H1 (cell line): ENCODE results near the gene CYP11A1. TPM values are rescaled to one million over a fixed set of nuclear protein-coding genes. Genes with fewer than 3 reads are reported as not detected.

ENCODE experiments used
- CTCF ChIA-PET: fragments of 300-600 bp; sonication (Branson Sonifier 250); formaldehyde crosslinking; loops from one replicate; lab custom pipeline; 2021; ENCODE audit not compliant: partially characterized antibody; lab: Charles Lee
- POLR2A ChIA-PET: fragments of 300-600 bp; sonication (Branson Sonifier 250); formaldehyde crosslinking; loops from one replicate; lab custom pipeline; 2021; ENCODE audit warnings: inconsistent platforms; ENCODE audit not compliant: partially characterized antibody; lab: Charles Lee
- DNase-seq, 2 experiments: peaks; one replicate each; pipeline versions ENCODE4 v3.0.0 to v3.0.0-alpha.2; 2010 to 2022; ENCODE audit warnings: low spot score in 2 of 2, low read depth in 1 of 2, mixed read lengths in 1 of 2
- FAIRE-seq: peaks from 2 replicates; lab custom pipeline; 2011; peaks lifted over from hg19 to GRCh38; lab: Jason Lieb, UNC
- H2AFZ ChIP-seq: 2 replicates; pipeline ENCODE4 v1.8.1; 2012; ENCODE audit warnings: low read length, inconsistent platforms
- H2AK5ac ChIP-seq: 2 replicates; pipeline ENCODE4 v1.6.1; 2013; ENCODE audit warnings: low read depth, low read length
- H2BK120ac ChIP-seq: replicated peaks from 2 replicates; pipeline ENCODE3; 2013; ENCODE audit warnings: low read depth, low read length, inconsistent platforms
- H2BK12ac ChIP-seq: 2 replicates; pipeline ENCODE4 v1.6.1; 2013; ENCODE audit warnings: low read depth, low read length
- H2BK15ac ChIP-seq: 2 replicates; pipeline ENCODE4 v1.6.1; 2013; ENCODE audit warnings: low read length
- H2BK20ac ChIP-seq: 2 replicates; pipeline ENCODE4 v1.6.1; 2013; ENCODE audit warnings: low read length
- H2BK5ac ChIP-seq: 2 replicates; pipeline ENCODE4 v1.6.1; 2013; ENCODE audit warnings: low read depth, low read length
- H3K14ac ChIP-seq: 2 replicates; pipeline ENCODE4 v1.6.1; 2013; ENCODE audit warnings: inconsistent platforms; ENCODE audit not compliant: insufficient read length
- H3K18ac ChIP-seq: 2 replicates; pipeline ENCODE4 v1.6.1; 2013; ENCODE audit warnings: low read length; ENCODE audit errors: extremely low read depth
- H3K23ac ChIP-seq: 2 replicates; pipeline ENCODE4 v1.6.1; 2013; ENCODE audit warnings: inconsistent platforms; ENCODE audit not compliant: insufficient read length
- H3K23me2 ChIP-seq: 2 replicates; pipeline ENCODE4 v1.6.1; 2013; ENCODE audit warnings: low read depth, low read length
- H3K27ac ChIP-seq: 2 replicates; pipeline ENCODE4 v1.6.1; 2011; ENCODE audit warnings: low read depth, low read length, inconsistent platforms
- H3K27me3 ChIP-seq, 4 experiments: replicated peaks in 1 of 4; 1 replicate in 1 of 4; 2 replicates in 3 of 4; pipeline versions ENCODE4 v1.6.1 to v1.8.1; 2011 to 2013; ENCODE audit warnings: low read length in 3 of 4, mild to moderate bottlenecking in 3 of 4, inconsistent platforms in 2 of 4, mixed read lengths in 2 of 4, moderate library complexity in 1 of 4; ENCODE audit not compliant: control insufficient read depth in 3 of 4, insufficient read depth in 3 of 4; ENCODE audit errors: extremely low read depth in 1 of 4
- H3K36me3 ChIP-seq, 4 experiments: 2 replicates each; pipeline versions ENCODE4 v1.6.1 to v1.8.1; 2011 to 2013; ENCODE audit warnings: mild to moderate bottlenecking in 4 of 4, low read length in 3 of 4, moderate library complexity in 2 of 4, control low read depth in 1 of 4, inconsistent platforms in 1 of 4; ENCODE audit not compliant: insufficient read depth in 4 of 4, control insufficient read depth in 2 of 4
- H3K4ac ChIP-seq: replicated peaks from 2 replicates; pipeline ENCODE3; 2013; ENCODE audit warnings: low read length, low read depth, mixed read lengths, inconsistent platforms; ENCODE audit not compliant: insufficient read length
- H3K4me1 ChIP-seq, 4 experiments: replicated peaks in 1 of 4; 1 replicate in 1 of 4; 2 replicates in 3 of 4; pipeline versions ENCODE4 v1.6.1 to v1.8.1; 2011 to 2013; ENCODE audit warnings: low read length in 3 of 4, inconsistent platforms in 2 of 4, mixed read lengths in 1 of 4; ENCODE audit not compliant: insufficient read depth in 4 of 4, control insufficient read depth in 3 of 4
- H3K4me2 ChIP-seq, 2 experiments: 2 replicates each; pipeline versions ENCODE4 v1.6.1 to v1.8.1; 2011 to 2013; ENCODE audit warnings: low read depth in 2 of 2, low read length in 2 of 2, control low read depth in 1 of 2, inconsistent platforms in 1 of 2, mild to moderate bottlenecking in 1 of 2; ENCODE audit not compliant: insufficient read depth in 1 of 2
- H3K4me3 ChIP-seq, 4 experiments: fragments of 200-600, 300-600 bp in 1 of 4; sonication (generic), shearing (Covaris generic), sonication (Bioruptor Twin) in 1 of 4; 2 replicates each; pipeline versions ENCODE4 v1.5.1 to v1.8.1; 2011 to 2016; ENCODE audit warnings: low read length in 4 of 4, low read depth in 3 of 4, control low read depth in 2 of 4, inconsistent platforms in 2 of 4, mild to moderate bottlenecking in 2 of 4, mixed read lengths in 1 of 4, moderate library complexity in 1 of 4; ENCODE audit not compliant: insufficient read depth in 2 of 4; ENCODE audit errors: extremely low read depth in 1 of 4
- H3K56ac ChIP-seq: replicated peaks from 2 replicates; pipeline ENCODE3; 2013; ENCODE audit warnings: low read depth, mild to moderate bottlenecking, mixed read lengths, low read length, inconsistent platforms; ENCODE audit not compliant: insufficient read length
- H3K79me1 ChIP-seq: 2 replicates; pipeline ENCODE4 v1.6.1; 2013; ENCODE audit warnings: low read depth, low read length, control low read depth
- H3K79me2 ChIP-seq, 2 experiments: 2 replicates each; pipeline versions ENCODE4 v1.6.1 to v1.8.1; 2012 to 2013; ENCODE audit warnings: low read length in 2 of 2, mild to moderate bottlenecking in 2 of 2, inconsistent platforms in 1 of 2; ENCODE audit not compliant: insufficient read depth in 2 of 2, control insufficient read depth in 1 of 2
- H3K9ac ChIP-seq, 4 experiments: replicated peaks in 1 of 4; 1 replicate in 1 of 4; 2 replicates in 3 of 4; pipeline versions ENCODE4 v1.6.1 to v1.8.1; 2011 to 2013; ENCODE audit warnings: low read depth in 3 of 4, low read length in 3 of 4, control low read depth in 2 of 4, mild to moderate bottlenecking in 2 of 4, moderate library complexity in 2 of 4, inconsistent platforms in 1 of 4; ENCODE audit errors: extremely low read depth in 1 of 4
- H3K9me3 ChIP-seq, 2 experiments: 2 replicates each; pipeline versions ENCODE4 v1.6.1 to v1.8.1; 2012 to 2013; ENCODE audit warnings: mild to moderate bottlenecking in 2 of 2, moderate library complexity in 2 of 2, control low read depth in 1 of 2, inconsistent platforms in 1 of 2, low read depth in 1 of 2, low read length in 1 of 2, mixed read lengths in 1 of 2; ENCODE audit not compliant: insufficient read depth in 2 of 2
- H4K20me1 ChIP-seq, 2 experiments: replicated peaks in 1 of 2; 2 replicates each; pipeline versions ENCODE3 to v1.8.1; 2011 to 2013; ENCODE audit warnings: inconsistent platforms in 2 of 2, low read length in 2 of 2, mild to moderate bottlenecking in 1 of 2; ENCODE audit not compliant: insufficient read depth in 2 of 2, control insufficient read depth in 1 of 2
- H4K5ac ChIP-seq: 2 replicates; pipeline ENCODE4 v1.6.1; 2013; ENCODE audit warnings: low read length, low read depth, mixed read lengths, inconsistent platforms; ENCODE audit not compliant: insufficient read length
- H4K8ac ChIP-seq: 2 replicates; pipeline ENCODE4 v1.8.0; 2013; ENCODE audit warnings: mild to moderate bottlenecking, moderate library complexity, low read length, inconsistent platforms; ENCODE audit not compliant: insufficient read depth; ENCODE audit errors: extremely low read depth
- H4K91ac ChIP-seq: replicated peaks from 2 replicates; pipeline ENCODE3; 2013; ENCODE audit warnings: low read length, mixed read lengths, inconsistent platforms; ENCODE audit not compliant: insufficient read length
- ASH2L ChIP-seq: fragments of 200-600, 300-600 bp; sonication (generic); IDR thresholded peaks from one replicate; pipeline ENCODE4 v1.7.1; 2017; ENCODE audit warnings: low read length
- BCL11A ChIP-seq, 2 experiments: IDR thresholded peaks; one replicate each; pipeline ENCODE4 v1.6.1; 2011; ENCODE audit warnings: low read depth in 2 of 2, low read length in 2 of 2, mild to moderate bottlenecking in 2 of 2
- EP300 ChIP-seq, 2 experiments: IDR thresholded peaks; 1 replicate in 1 of 2; 2 replicates in 1 of 2; pipeline ENCODE4 v1.6.1; 2011 to 2012; ENCODE audit warnings: low read depth in 2 of 2, low read length in 2 of 2, mild to moderate bottlenecking in 2 of 2, borderline replicate concordance in 1 of 2, inconsistent platforms in 1 of 2, moderate library complexity in 1 of 2
- GTF2F1 ChIP-seq: IDR thresholded peaks from 2 replicates; pipeline ENCODE4 v1.6.1; 2012; ENCODE audit warnings: low read depth, low read length, improper control_type of control experiment, borderline replicate concordance
- JUN ChIP-seq: IDR thresholded peaks from 2 replicates; pipeline ENCODE4 v1.6.1; 2011; ENCODE audit warnings: low read depth, mild to moderate bottlenecking, improper control_type of control experiment, low read length
- KDM4A ChIP-seq: IDR thresholded peaks from one replicate; pipeline ENCODE4 v1.7.1; 2012; ENCODE audit warnings: low read depth, mild to moderate bottlenecking, moderate library complexity, low read length, inconsistent platforms; ENCODE audit not compliant: severe bottlenecking
- KDM5A ChIP-seq: fragments of 200-600 bp; IDR thresholded peaks from 2 replicates; pipeline ENCODE4 v1.7.1; 2012; ENCODE audit warnings: mild to moderate bottlenecking, low read length, inconsistent platforms, mixed read lengths
- NANOG ChIP-seq: IDR thresholded peaks from 2 replicates; pipeline ENCODE4 v1.6.1; 2011; ENCODE audit warnings: low read length, low read depth, mild to moderate bottlenecking, inconsistent platforms; ENCODE audit not compliant: insufficient read depth, poor library complexity, severe bottlenecking
- NRF1 ChIP-seq: IDR thresholded peaks from 2 replicates; pipeline ENCODE4 v1.6.1; 2011; ENCODE audit warnings: mild to moderate bottlenecking, low read depth, low read length, improper control_type of control experiment
- POLR2A ChIP-seq, 2 experiments: IDR thresholded peaks; 1 replicate in 1 of 2; 2 replicates in 1 of 2; pipeline ENCODE4 v1.6.1; 2011; ENCODE audit warnings: low read depth in 2 of 2, low read length in 2 of 2, mild to moderate bottlenecking in 2 of 2; ENCODE audit errors: control extremely low read depth in 1 of 2
- POLR2AphosphoS5 ChIP-seq: IDR thresholded peaks from 2 replicates; pipeline ENCODE4 v1.6.1; 2011; ENCODE audit warnings: low read depth, low read length
- SUZ12 ChIP-seq: fragments of 200-600 bp; sonication (generic); IDR thresholded peaks from 2 replicates; pipeline ENCODE4 v1.6.1; 2012; ENCODE audit warnings: mild to moderate bottlenecking, inconsistent platforms, low read length, moderate library complexity, mixed read lengths
- TCF12 ChIP-seq: IDR thresholded peaks from 2 replicates; pipeline ENCODE4 v1.6.1; 2011; ENCODE audit warnings: low read depth, mild to moderate bottlenecking, low read length
- WGBS, 2 experiments: shearing (Covaris generic) in 1 of 2; methylation state at CpG; one replicate each; pipeline versions ENCODE4 v1.1.6 to v1.1.7; 2013 to 2015; ENCODE audit warnings: low lambda C conversion rate in 2 of 2, mixed read lengths in 2 of 2, inconsistent platforms in 1 of 2, low coverage in 1 of 2, missing lambda C conversion rate in 1 of 2; ENCODE audit not compliant: insufficient replicate concordance in 2 of 2, insufficient coverage in 1 of 2, insufficient read length in 1 of 2; ENCODE audit errors: extremely low coverage in 1 of 2, missing lambda C conversion rate in 1 of 2; 5-methylcytosine and 5-hydroxymethylcytosine counted together
- polyA plus RNA-seq, 7 experiments: library from polyadenylated mRNA; depleted of rRNA in 3 of 7; stranded (reverse) in 5 of 7; unstranded in 2 of 7; fragments of >200 nt in 5 of 7; fragments of 200-250 nt in 2 of 7; gene quantifications; 1 replicate in 5 of 7; 2 replicates in 1 of 7; 4 replicates in 1 of 7; pipeline versions ENCODE4 v1.2.1 to v1.2.3, GENCODE V29; 2011 to 2013; ENCODE audit warnings: missing spikeins in 2 of 7, mixed read lengths in 2 of 7
- total RNA-seq: library from RNA; stranded (reverse); fragmentation: NEBNext Ultra II Directional; extraction: Animal tissue kit (Norgen Biotek cat#: 25700); gene quantifications from 2 replicates; pipeline ENCODE4 v1.2.1, GENCODE V29; 2021

CYP11A1 gene
- total and polyA plus RNA-seq, 2 of the 8 experiments (the other 6 are each of a cell fraction or from before 2014, with no cell fraction given): 1.9 to 7.2 TPM

GRCh38 chr15:74370471-74370870, 3.0 kb upstream of the CYP11A1 start:
- ChIA-PET POLR2A (interaction anchor here (1.7 kb wide), 1 partner anchor 91 kb away, joined by 5 read pairs; the partner anchor contains the start of gene UBL7), CTCF (interaction anchor here (1.0 to 36.8 kb wide), 4 partner anchors 9 to 317 kb away, joined by 3 to 1311 read pairs (median 34); partner anchors contain the start of gene SEMA7A)
- no peak overlapping the region for H4K91ac ChIP-seq
- H4K20me1 ChIP-seq: no peaks in the 10 kb centered on the region
- TF ChIP-seq SUZ12 (no peak), ASH2L (no peak), EP300 (IDR thresholded peaks at IDR 0.05; ENCODE audit: borderline replicate concordance in 1 of 2, low read depth in 2 of 2, low read length in 2 of 2) (no peak), TCF12 (no peak), JUN (no peak), KDM5A (no peak), POLR2A (IDR thresholded peaks at IDR 0.05; ENCODE audit: control extremely low read depth in 1 of 2, low read depth in 2 of 2, low read length in 2 of 2) (no peak), BCL11A (IDR thresholded peaks at IDR 0.05; ENCODE audit: low read depth in 2 of 2, low read length in 2 of 2) (no peak), NANOG (no peak), POLR2AphosphoS5 (no peak), GTF2F1 (no peak), KDM4A (no peak), NRF1 (no peak)
- no peak overlapping the region for H3K18ac ChIP-seq
- H3K4ac ChIP-seq: no peak overlapping the region
- H3K9ac ChIP-seq: no peak overlapping the region
- DNase-seq (no peak), FAIRE-seq (no peak)
- WGBS, 2 experiments: 91% methylated on average over 5 of the region's 5 CpGs; no CpG with 5 or more reads in 1 of the 2 experiments
- H2AFZ ChIP-seq: no peak overlapping the region
- no peak overlapping the region for H2BK20ac ChIP-seq
- H2BK12ac ChIP-seq: no peak overlapping the region
- H3K23me2 ChIP-seq: peaks cover 9% of the 10 kb centered on the region; the same call in 1 of the 2 replicates
- no peak overlapping the region for H2AK5ac ChIP-seq
- H2BK120ac ChIP-seq: no peak overlapping the region
- peaks cover 0 to 13% (median 4%) of the 10 kb centered on the region in 4 experiments; a peak in 5 of 7 replicates for H3K27me3 ChIP-seq
- no peaks in the 10 kb centered on the region for H3K9me3 ChIP-seq
- H3K4me1 ChIP-seq: peaks cover 6 to 13% (median 8%) of the 10 kb centered on the region in 4 experiments
- no peak overlapping the region for H3K14ac ChIP-seq
- H3K56ac ChIP-seq: no peak overlapping the region
- no peak overlapping the region for H2BK15ac ChIP-seq
- H4K5ac ChIP-seq: no peak overlapping the region
- H2BK5ac ChIP-seq: no peak overlapping the region
- H3K79me2 ChIP-seq: no peaks in the 10 kb centered on the region
- no peak overlapping the region for H3K4me3 ChIP-seq
- no peak overlapping the region for H3K27ac ChIP-seq
- H3K4me2 ChIP-seq: no peak overlapping the region
- no peak overlapping the region for H4K8ac ChIP-seq
- H3K36me3 ChIP-seq: no peaks in the 10 kb centered on the region
- H3K79me1 ChIP-seq: no peaks in the 10 kb centered on the region
- H3K23ac ChIP-seq: no peak overlapping the region
